ENCODE measurements around the gene CD200R1. TPM values are rescaled to one million over a fixed set of nuclear protein-coding genes. Genes with fewer than 3 reads are reported as not detected.

Gene CD200R1
- total and polyA plus RNA-seq, 9 of the 15 experiments (the other 6 are each of a cell fraction or from before 2014, with no cell fraction given) = 0.04 to 0.23 (median 0.09) TPM; not detected in 5

DNA sequence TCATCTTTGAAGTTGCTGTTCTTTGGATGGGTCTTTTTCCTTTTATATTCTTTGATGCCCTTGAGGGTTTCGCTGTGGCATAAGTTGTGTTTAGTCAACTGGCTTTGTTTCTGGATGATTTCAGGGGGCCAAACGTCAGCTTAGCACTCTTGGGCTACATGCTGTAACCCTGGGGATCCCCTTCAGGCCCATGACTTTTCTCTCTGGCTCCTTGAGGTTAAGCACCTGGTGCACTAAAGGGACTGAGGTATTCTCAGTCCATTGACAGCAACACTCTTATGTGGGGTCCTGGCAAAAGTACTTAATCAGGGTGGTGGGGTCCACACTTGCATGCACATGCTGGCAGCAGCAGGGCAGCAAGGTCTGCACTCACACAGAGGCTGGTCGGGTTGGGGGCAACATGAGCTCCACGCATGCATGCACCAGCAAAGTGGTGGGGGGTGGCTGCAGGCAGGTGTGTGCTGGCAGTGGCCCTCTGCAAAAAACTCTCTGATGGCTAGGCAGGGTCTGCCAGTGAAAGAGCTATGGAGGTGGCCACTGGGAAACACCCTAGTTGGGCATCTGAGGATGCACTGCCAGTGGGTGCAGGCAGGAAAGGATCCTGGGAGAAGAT, 90.1 kb downstream of the CD200R1 start:
- Histone ChIP-seq H3K4me2 (ENCODE audit: insufficient read depth, low read length) (no peak overlapping the region), H3K27ac (ENCODE audit: extremely low read depth, low read depth, low read length) (no peak overlapping the region), H3K36me3 (ENCODE audit: control insufficient read depth, insufficient read depth, low read length) (no peaks in the 10 kb centered on the region), H3K9me3 (replicated peaks; ENCODE audit: control insufficient read depth, insufficient read depth, low read depth, low read length) (no peaks in the 10 kb centered on the region), H2AFZ (ENCODE audit: low read depth, low read length) (no peak overlapping the region), H3K9ac (ENCODE audit: insufficient read depth in 1 of 2, low read depth in 2 of 2, low read length in 2 of 2) (no peak overlapping the region), H3K79me2 (ENCODE audit: control insufficient read depth, insufficient read depth, low read length) (no peaks in the 10 kb centered on the region), H4K20me1 (replicated peaks; ENCODE audit: control insufficient read depth, insufficient read depth, low read length) (no peaks in the 10 kb centered on the region), H3K4me1 (replicated peaks in 1 of 2; ENCODE audit: control insufficient read depth in 2 of 2, insufficient read depth in 2 of 2, low read length in 2 of 2) (no peaks in the 10 kb centered on the region), H3K27me3 (ENCODE audit: control insufficient read depth in 2 of 2, insufficient read depth in 2 of 2, low read length in 2 of 2) (no peaks in the 10 kb centered on the region), H3K9me1 (ENCODE audit: control insufficient read depth, insufficient read depth, low read length) (no peaks in the 10 kb centered on the region), H3K4me3 (no peak overlapping the region)
- BruUV-seq (replicated peaks) = no TSS peak
- POLR2A ChIA-PET = no interaction called here
- no peak for ATAC-seq
- intact Hi-C loops (cut with micrococcal nuclease) = no loop called here
- no peak for TF ChIP-seq RAD51 (IDR thresholded peaks at IDR 0.05; ENCODE audit: borderline replicate concordance, low read depth)
- TF ChIP-seq, protein P1, sequence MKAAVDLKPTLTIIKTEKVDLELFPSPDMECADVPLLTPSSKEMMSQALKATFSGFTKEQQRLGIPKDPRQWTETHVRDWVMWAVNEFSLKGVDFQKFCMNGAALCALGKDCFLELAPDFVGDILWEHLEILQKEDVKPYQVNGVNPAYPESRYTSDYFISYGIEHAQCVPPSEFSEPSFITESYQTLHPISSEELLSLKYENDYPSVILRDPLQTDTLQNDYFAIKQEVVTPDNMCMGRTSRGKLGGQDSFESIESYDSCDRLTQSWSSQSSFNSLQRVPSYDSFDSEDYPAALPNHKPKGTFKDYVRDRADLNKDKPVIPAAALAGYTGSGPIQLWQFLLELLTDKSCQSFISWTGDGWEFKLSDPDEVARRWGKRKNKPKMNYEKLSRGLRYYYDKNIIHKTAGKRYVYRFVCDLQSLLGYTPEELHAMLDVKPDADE (conservative IDR thresholded peaks at IDR 0.05; ENCODE audit: control insufficient read depth, low read depth, low read length) = no peak
- no peak for TF ChIP-seq ZNF124 (CRISPR knock-in tag; IDR thresholded peaks at IDR 0.05)
- no peak for TF ChIP-seq EGR1 (conservative IDR thresholded peaks at IDR 0.05)
- TF ChIP-seq ZKSCAN8 (CRISPR knock-in tag; IDR thresholded peaks at IDR 0.05) = no peak
- WGBS (ENCODE audit: insufficient coverage, low coverage, missing lambda C conversion rate) = 21% methylated on average over 4 of the region's 4 CpGs
- FAIRE-seq = no peak
- CTCF ChIA-PET (ENCODE audit: low intra/inter-chr PET ratio) = no interaction called here
- in situ Hi-C loops (cut with MboI) = no loop called here
- no peak for DNase-seq (ENCODE audit: extremely low read depth in 1 of 4, low spot score in 3 of 4)

All from K562 (cell line).